IMR-90 (cell line): Measurements from ENCODE around the gene NRP1. TPM values are rescaled to one million over a fixed set of nuclear protein-coding genes. Genes with fewer than 3 reads are reported as not detected.
A peak's percentile ranks its signal among the peaks of the same experiment; 100 is the strongest.

Experiments
- ATAC-seq: fragments of 200-7000 bp; cut with Tn5 transposase; 2 replicates; pipeline ENCODE4 v1.9.1; 2020; ENCODE audit warnings: low read depth, mild to moderate bottlenecking, moderate library complexity
- BruUV-seq: library from RNA; stranded (reverse); fragments of 400-500 nt; replicated peaks from 2 replicates; lab custom pipeline; 2021; lab: Mats Ljungman, UMichigan
- CTCF ChIA-PET: fragments of 300-600 bp; formaldehyde crosslinking; extraction: SDS; loops from one replicate; lab custom pipeline; 2021; ENCODE audit warnings: antibody characterized with exemption; lab: Yijun Ruan, JAX
- POLR2A ChIA-PET: fragments of 300-600 bp; sonication (Branson Sonifier 250); formaldehyde crosslinking; loops from one replicate; lab custom pipeline; 2022; ENCODE audit warnings: antibody characterized with exemption; ENCODE audit not compliant: unreplicated experiment; lab: Charles Lee
- DNase-seq: peaks from one replicate; pipeline ENCODE4 v3.0.0; 2013
- H2AFZ ChIP-seq: replicated peaks from 2 replicates; pipeline ENCODE3; 2013; ENCODE audit warnings: low read length, mild to moderate bottlenecking; ENCODE audit not compliant: poor library complexity
- H2AK5ac ChIP-seq: 2 replicates; pipeline ENCODE4 v1.6.1; 2013; ENCODE audit warnings: low read depth, low read length, inconsistent platforms
- H2AK9ac ChIP-seq: replicated peaks from 2 replicates; pipeline ENCODE3; 2013; ENCODE audit warnings: mild to moderate bottlenecking, low read depth, low read length, moderate library complexity; ENCODE audit not compliant: poor library complexity
- H2BK120ac ChIP-seq: 2 replicates; pipeline ENCODE4 v1.6.1; 2013; ENCODE audit warnings: low read depth, low read length, inconsistent platforms
- H2BK15ac ChIP-seq: 3 replicates; pipeline ENCODE4 v1.6.1; 2013; ENCODE audit warnings: low read depth, low read length, inconsistent platforms
- H2BK20ac ChIP-seq: 2 replicates; pipeline ENCODE4 v1.6.1; 2013; ENCODE audit warnings: low read depth, mild to moderate bottlenecking, inconsistent platforms, low read length, moderate library complexity
- H2BK5ac ChIP-seq: 2 replicates; pipeline ENCODE4 v1.6.1; 2013; ENCODE audit warnings: mild to moderate bottlenecking, low read depth, low read length, inconsistent platforms; ENCODE audit not compliant: poor library complexity, severe bottlenecking
- H3K14ac ChIP-seq: replicated peaks from 2 replicates; pipeline ENCODE4 v1.6.1; 2013; ENCODE audit warnings: low read depth, low read length, inconsistent platforms
- H3K18ac ChIP-seq: 2 replicates; pipeline ENCODE4 v1.6.1; 2013; ENCODE audit warnings: low read depth, low read length, control low read depth
- H3K23ac ChIP-seq: 2 replicates; pipeline ENCODE4 v1.6.1; 2013; ENCODE audit warnings: low read depth, low read length, inconsistent platforms
- H3K27ac ChIP-seq: 2 replicates; pipeline ENCODE4 v1.5.1; 2013; ENCODE audit warnings: mild to moderate bottlenecking, control low read depth, low read length; ENCODE audit not compliant: insufficient read depth
- H3K27me3 ChIP-seq: 2 replicates; pipeline ENCODE4 v1.6.1; 2013; ENCODE audit warnings: low read length; ENCODE audit not compliant: control insufficient read depth, insufficient read depth
- H3K36me3 ChIP-seq: 2 replicates; pipeline ENCODE4 v1.6.1; 2013; ENCODE audit warnings: low read length, mixed read lengths; ENCODE audit not compliant: control insufficient read depth, insufficient read depth
- H3K4ac ChIP-seq: 2 replicates; pipeline ENCODE4 v1.6.1; 2013; ENCODE audit warnings: low read depth, low read length, inconsistent platforms
- H3K4me1 ChIP-seq: 2 replicates; pipeline ENCODE4 v1.6.1; 2013; ENCODE audit warnings: low read length, mixed read lengths; ENCODE audit not compliant: control insufficient read depth, insufficient read depth
- H3K4me2 ChIP-seq: 2 replicates; pipeline ENCODE4 v1.6.1; 2013; ENCODE audit warnings: low read depth, mild to moderate bottlenecking, control low read depth, low read length, moderate library complexity
- H3K4me3 ChIP-seq: 2 replicates; pipeline ENCODE4 v1.5.1; 2013; ENCODE audit warnings: low read depth, mild to moderate bottlenecking, control low read depth, low read length, moderate library complexity; ENCODE audit not compliant: insufficient read depth
- H3K56ac ChIP-seq: 2 replicates; pipeline ENCODE4 v1.6.1; 2013; ENCODE audit warnings: low read length, inconsistent platforms; ENCODE audit not compliant: insufficient read depth; ENCODE audit errors: extremely low read depth
- H3K79me1 ChIP-seq, 2 experiments: 2 replicates each; pipeline ENCODE4 v1.6.1; 2013; ENCODE audit warnings: low read length in 2 of 2, inconsistent platforms in 1 of 2, low read depth in 1 of 2
- H3K9ac ChIP-seq: 2 replicates; pipeline ENCODE4 v1.6.1; 2013; ENCODE audit warnings: low read depth, low read length, control low read depth
- H3K9me1 ChIP-seq: 2 replicates; pipeline ENCODE4 v1.6.1; 2013; ENCODE audit warnings: low read length, inconsistent platforms; ENCODE audit not compliant: insufficient read depth
- H3K9me3 ChIP-seq: 2 replicates; pipeline ENCODE4 v1.6.1; 2013; ENCODE audit warnings: low read length; ENCODE audit not compliant: control insufficient read depth, insufficient read depth
- H4K20me1 ChIP-seq: 2 replicates; pipeline ENCODE4 v1.6.1; 2013; ENCODE audit warnings: low read length, inconsistent platforms; ENCODE audit not compliant: insufficient read depth
- H4K5ac ChIP-seq: 2 replicates; pipeline ENCODE4 v1.6.1; 2013; ENCODE audit warnings: mild to moderate bottlenecking, low read depth, low read length, control low read depth
- H4K8ac ChIP-seq, 2 experiments: 2 replicates each; pipeline ENCODE4 v1.6.1; 2013; ENCODE audit warnings: low read depth in 2 of 2, low read length in 2 of 2, control low read depth in 1 of 2, inconsistent platforms in 1 of 2
- H4K91ac ChIP-seq: 2 replicates; pipeline ENCODE4 v1.6.1; 2013; ENCODE audit warnings: low read depth, low read length, inconsistent platforms; ENCODE audit not compliant: insufficient read depth
- CEBPB ChIP-seq: IDR thresholded peaks from 2 replicates; pipeline ENCODE4 v1.6.1; 2012; ENCODE audit warnings: low read depth, low read length, improper control_type of control experiment
- ELK1 ChIP-seq: fragments of 150-350 bp; IDR thresholded peaks from 2 replicates; pipeline ENCODE4 v1.6.1; 2016; ENCODE audit warnings: low read depth, mild to moderate bottlenecking, low read length, moderate library complexity, borderline replicate concordance
- MXI1 ChIP-seq: IDR thresholded peaks from 2 replicates; pipeline ENCODE4 v1.6.1; 2012; ENCODE audit warnings: low read depth, mild to moderate bottlenecking, low read length, moderate library complexity, borderline replicate concordance
- POLR2A ChIP-seq: IDR thresholded peaks from 2 replicates; pipeline ENCODE4 v1.6.1; 2012; ENCODE audit warnings: mild to moderate bottlenecking, low read depth, low read length
- RAD21 ChIP-seq: IDR thresholded peaks from 2 replicates; pipeline ENCODE4 v1.6.1; 2012; ENCODE audit warnings: low read length, improper control_type of control experiment
- RCOR1 ChIP-seq: IDR thresholded peaks from 2 replicates; pipeline ENCODE4 v1.6.1; 2012; ENCODE audit warnings: mild to moderate bottlenecking, low read length, improper control_type of control experiment; ENCODE audit not compliant: insufficient replicate concordance
- RFX5 ChIP-seq: IDR thresholded peaks from 2 replicates; pipeline ENCODE4 v1.8.0; 2012; ENCODE audit warnings: low read depth, mild to moderate bottlenecking, low read length, moderate library complexity
- SMC3 ChIP-seq: fragments of 150-350 bp; IDR thresholded peaks from 2 replicates; pipeline ENCODE4 v1.6.1; 2016; ENCODE audit warnings: low read depth, mild to moderate bottlenecking, antibody characterized with exemption, low read length, moderate library complexity
- WGBS, 2 experiments: methylation state at CpG; one replicate each; pipeline versions ENCODE4 v1.1.5 to v1.1.7; 2013; ENCODE audit warnings: missing lambda C conversion rate in 2 of 2; ENCODE audit not compliant: insufficient read length in 1 of 2; ENCODE audit errors: extremely low coverage in 2 of 2; 5-methylcytosine and 5-hydroxymethylcytosine counted together
- dilution Hi-C: fragments of 300-500 bp; cut with HindIII; formaldehyde crosslinking; loops from one replicate; pipeline ENCODE4 v1.14.3; 2018; ENCODE audit warnings: low sequenced_read_pairs; ENCODE audit not compliant: unreplicated experiment
- in situ Hi-C: fragments of 300-500 bp; cut with MboI; formaldehyde crosslinking; loops from 3 replicates; pipeline ENCODE4 v1.14.3; 2019; ENCODE audit warnings: low sequenced_read_pairs, inconsistent platforms, mixed read lengths
- intact Hi-C: fragments of 100-400 bp; cut with micrococcal nuclease; formaldehyde crosslinking; loops from 2 replicates; pipeline ENCODE4 v1.10.0; 2022
- polyA plus RNA-seq, 3 experiments: library from polyadenylated mRNA; depleted of rRNA; stranded (reverse); fragments of >200 nt; gene quantifications; 2 replicates each; pipeline ENCODE4 v1.2.3, GENCODE V29; 2012; ENCODE audit warnings: low replicate concordance in 1 of 3
- total RNA-seq: library from RNA; depleted of rRNA; stranded (reverse); fragments of >200 nt; gene quantifications from 2 replicates; pipeline ENCODE4 v1.2.3, GENCODE V29; 2012

NRP1 gene
- total and polyA plus RNA-seq, 2 of the 4 experiments (the other 2 are of a cell fraction): 108 to 227 TPM

DNA sequence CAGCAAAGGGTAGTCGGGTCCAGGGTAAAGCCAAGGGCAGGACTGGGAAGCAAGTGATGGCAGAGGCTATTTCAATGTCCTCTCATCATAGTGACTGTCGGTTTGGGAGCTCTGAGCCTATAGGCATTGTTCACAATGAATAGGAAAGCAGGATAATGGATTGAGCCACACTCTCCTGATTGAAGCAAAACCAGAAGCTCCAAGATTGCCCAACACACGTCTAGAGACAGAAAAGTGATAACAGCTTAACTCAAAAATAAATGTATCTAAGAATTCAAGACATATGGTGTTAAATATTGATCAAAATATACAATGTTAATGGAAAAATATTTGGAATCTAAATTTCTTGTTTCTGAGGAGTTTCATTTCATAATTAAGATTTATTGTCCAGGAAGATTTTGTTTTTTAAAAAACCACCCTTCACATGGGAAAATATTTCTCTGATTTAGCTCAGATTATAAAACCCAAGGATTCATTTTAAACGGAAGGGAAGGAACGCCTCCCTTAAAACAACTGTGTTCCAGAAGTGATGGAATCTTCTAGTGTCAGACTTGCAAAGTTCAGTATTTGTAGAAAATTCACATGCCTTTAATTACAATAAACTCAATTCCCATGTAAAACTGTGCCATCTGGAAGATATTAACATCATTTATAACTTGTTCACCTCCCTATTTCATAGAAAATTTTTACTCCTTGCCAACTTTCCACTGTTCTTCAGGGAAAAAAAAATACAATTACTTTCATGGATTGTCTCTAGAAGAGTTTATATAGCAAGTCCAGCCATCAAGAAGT lies 54.5 kb downstream of the NRP1 start:
- Histone ChIP-seq H2BK15ac (no peak overlapping the region), H3K56ac (no peak overlapping the region), H3K14ac (no peak overlapping the region), H2AK5ac (no peak overlapping the region), H3K27ac (no peak overlapping the region), H2AK9ac (no peak overlapping the region), H3K4me1 (peaks cover 13% of the 10 kb centered on the region), H3K9ac (no peak overlapping the region), H3K9me1 (peaks cover 12% of the 10 kb centered on the region), H2BK20ac (peak overlapping the region; percentile 57; the same call in 1 of the 2 replicates), H2BK120ac (no peak overlapping the region), H3K4ac (no peak overlapping the region), H4K91ac (peak overlapping the region; percentile 41; the same call in 1 of the 2 replicates), H3K79me1 (peaks cover 33 to 49% of the 10 kb centered on the region in 2 experiments; a peak in 3 of 4 replicates), H3K36me3 (peaks cover 2% of the 10 kb centered on the region; the same call in 1 of the 2 replicates), H3K18ac (no peak overlapping the region; the same call in 1 of the 2 replicates), H2AFZ (no peak overlapping the region), H3K4me3 (no peak overlapping the region), H4K20me1 (no peaks in the 10 kb centered on the region), H3K23ac (no peak overlapping the region), H3K27me3 (no peaks in the 10 kb centered on the region), H2BK5ac (no peak overlapping the region), H3K9me3 (no peaks in the 10 kb centered on the region), H3K4me2 (no peak overlapping the region), H4K8ac (peak overlapping the region in 1 of 2 experiments; percentile 36; a peak in 1 of 4 replicates), H4K5ac (no peak overlapping the region)
- DNase-seq (peak; percentile 40), ATAC-seq (no peak)
- dilution Hi-C loops: no loop called here
- WGBS, 2 experiments: 100% methylated on average over 1 of the region's 5 CpGs; no CpG with 5 or more reads in 1 of the 2 experiments
- TF ChIP-seq RAD21 (no peak), ELK1 (no peak), RFX5 (no peak), SMC3 (no peak), CEBPB (peak; percentile 47), POLR2A (no peak), MXI1 (no peak), RCOR1 (no peak)
- intact Hi-C loops: no loop called here
- in situ Hi-C loops: no loop called here
- CTCF ChIA-PET: no interaction called here
- POLR2A ChIA-PET: no interaction called here
- no TSS peak for BruUV-seq
